Activated T-cell treated with anti-CD3 and anti-CD28 coated beads, Interleukin-2, amount 50 U/mL, for 48 hours (primary cell): Measurements from ENCODE around the gene TGM2.

Source experiments
- DNase-seq, 2 experiments: peaks; one replicate each; pipeline ENCODE4 v3.0.0-alpha.2; 2020

Gene TGM2

GRCh38 chr20:38158701-38159351 lies 6.2 kb downstream of the TGM2 start:
- no peak for DNase-seq

GRCh38 chr20:38157635-38158495 lies 7.2 kb downstream of the TGM2 start:
- DNase-seq, result no peak

GRCh38 chr20:38156888-38157634 lies 8.0 kb downstream of the TGM2 start:
- no peak for DNase-seq

GRCh38 chr20:38156280-38156679 lies 8.8 kb downstream of the TGM2 start:
- DNase-seq, result no peak

GRCh38 chr20:38155811-38156210 lies 9.3 kb downstream of the TGM2 start:
- DNase-seq, result no peak

- DNase-seq, result no peak
Measured at GRCh38 chr20:38153401-38153800, 11.7 kb downstream of the TGM2 start.

GRCh38 chr20:38152621-38153221 lies 12.3 kb downstream of the TGM2 start:
- DNase-seq, result peak; percentile 56 to 71

- DNase-seq, result no peak
Measured at GRCh38 chr20:38152175-38152620, 12.9 kb downstream of the TGM2 start.

GRCh38 chr20:38151455-38151854 lies 13.6 kb downstream of the TGM2 start:
- no peak for DNase-seq

GRCh38 chr20:38150335-38151170 lies 14.5 kb downstream of the TGM2 start:
- DNase-seq, result no peak

GRCh38 chr20:38148328-38149102 lies 16.6 kb downstream of the TGM2 start:
- DNase-seq, result no peak

- no peak for DNase-seq
Measured at GRCh38 chr20:38147751-38148150, 17.3 kb downstream of the TGM2 start.

- no peak for DNase-seq
Measured at GRCh38 chr20:38147163-38147562, 17.9 kb downstream of the TGM2 start.

GRCh38 chr20:38146628-38147027 lies 18.4 kb downstream of the TGM2 start:
- no peak for DNase-seq

GRCh38 chr20:38146156-38146555 lies 18.9 kb downstream of the TGM2 start:
- DNase-seq, result no peak

- DNase-seq, result no peak
Measured at GRCh38 chr20:38145729-38146075, 19.4 kb downstream of the TGM2 start.

GRCh38 chr20:38144974-38145728 lies 19.9 kb downstream of the TGM2 start:
- no peak for DNase-seq

- no peak for DNase-seq
Measured at GRCh38 chr20:38144598-38144973, 20.5 kb downstream of the TGM2 start.

GRCh38 chr20:38143646-38144554 lies 21.2 kb downstream of the TGM2 start:
- no peak for DNase-seq

GRCh38 chr20:38143238-38143645 lies 21.8 kb downstream of the TGM2 start:
- no peak for DNase-seq
